ENCODE data around the gene ATAD1. TPM values are rescaled to one million over a fixed set of nuclear protein-coding genes. Genes with fewer than 3 reads are reported as not detected.

Gene ATAD1
- total RNA-seq, 1 donor from 2014 or later, result 45.8 TPM

GRCh38 chr10:87826653-87827052 is 8.6 kb upstream of the ATAD1 start:
- TF ChIP-seq CTCF (IDR thresholded peaks at IDR 0.05; ENCODE audit: unreplicated experiment), result no peak
- H3K27ac Mint-ChIP-seq, result no peak overlapping the region
- no peak overlapping the region for H3K4me3 Mint-ChIP-seq (ENCODE audit: low read depth)
- DNase-seq (ENCODE audit: low spot score, unreplicated experiment), result no peak
- no peaks in the 10 kb centered on the region for H3K27me3 Mint-ChIP-seq
- no peaks in the 10 kb centered on the region for H3K36me3 Mint-ChIP-seq (ENCODE audit: insufficient read depth)
- no peaks in the 10 kb centered on the region for H3K9me3 Mint-ChIP-seq (ENCODE audit: low read depth)
- H3K4me1 Mint-ChIP-seq (ENCODE audit: low read depth), result no peaks in the 10 kb centered on the region

DNA sequence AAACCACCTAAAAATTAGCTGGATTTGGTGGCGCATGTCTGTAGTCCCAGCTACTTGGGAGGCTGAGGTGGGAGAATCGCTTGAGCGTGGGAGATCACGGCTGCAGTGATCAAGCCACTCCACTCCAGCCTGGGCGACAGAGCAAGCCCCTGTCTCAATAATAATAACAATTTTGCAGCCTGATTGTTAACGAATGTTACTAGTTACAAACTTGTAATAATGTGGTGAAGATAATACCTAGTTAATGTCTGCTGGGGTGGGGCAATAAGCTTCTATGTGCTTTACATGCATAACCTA is 1.2 kb upstream of the ATAD1 start:
- TF ChIP-seq CTCF (IDR thresholded peaks at IDR 0.05; ENCODE audit: unreplicated experiment), result no peak
- Mint-ChIP-seq H3K27me3 (no peaks in the 10 kb centered on the region), H3K36me3 (ENCODE audit: insufficient read depth) (peaks cover 2% of the 10 kb centered on the region), H3K4me1 (ENCODE audit: low read depth) (peaks cover 18% of the 10 kb centered on the region), H3K9me3 (ENCODE audit: low read depth) (no peaks in the 10 kb centered on the region), H3K27ac (no peak overlapping the region), H3K4me3 (ENCODE audit: low read depth) (peak overlapping the region; percentile 33)
- DNase-seq (ENCODE audit: low spot score, unreplicated experiment), result no peak

DNA sequence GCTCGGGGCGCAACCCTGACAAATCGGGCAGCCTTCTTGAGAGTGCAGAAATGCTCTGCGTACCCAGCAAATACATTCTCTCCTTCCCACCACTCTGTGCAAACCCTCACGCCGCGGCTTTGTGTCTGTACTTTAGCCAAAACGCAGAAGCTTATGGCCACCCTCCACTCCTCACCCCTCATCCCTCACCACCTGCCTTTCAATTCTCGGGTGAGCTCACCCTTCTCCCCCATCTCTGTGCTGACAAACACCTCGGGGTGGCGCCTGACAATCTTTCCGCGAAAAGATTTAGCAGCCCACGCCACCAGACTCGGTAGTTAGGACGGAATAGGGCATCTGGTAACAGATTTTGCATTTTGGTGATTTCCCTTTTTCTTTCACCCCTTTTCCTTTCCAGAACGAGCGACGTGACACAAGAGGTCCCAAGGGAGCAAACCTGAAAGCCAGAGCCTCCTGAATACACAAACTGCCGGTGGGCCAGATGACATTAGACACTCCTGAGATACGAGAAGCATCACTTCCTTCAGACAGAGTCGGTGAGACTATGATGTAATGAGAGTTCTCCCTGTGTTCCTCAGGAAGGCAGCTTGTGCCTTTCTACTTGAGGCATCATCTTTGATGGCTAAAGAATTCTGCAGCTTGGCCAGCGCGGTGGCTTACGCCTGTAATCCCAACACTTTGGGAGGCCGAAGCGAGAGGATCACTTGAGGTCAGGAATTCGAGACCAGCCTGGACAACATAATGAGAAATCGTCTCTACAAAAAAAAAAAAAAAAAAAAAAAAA is 671 bp upstream of the ATAD1 start:
- H3K27ac Mint-ChIP-seq, result peak overlapping the region; percentile 99
- peaks cover 18% of the 10 kb centered on the region for H3K4me1 Mint-ChIP-seq (ENCODE audit: low read depth)
- no peak for DNase-seq (ENCODE audit: low spot score, unreplicated experiment)
- no peak for TF ChIP-seq CTCF (IDR thresholded peaks at IDR 0.05; ENCODE audit: unreplicated experiment)
- H3K9me3 Mint-ChIP-seq (ENCODE audit: low read depth), result no peaks in the 10 kb centered on the region
- H3K27me3 Mint-ChIP-seq, result no peaks in the 10 kb centered on the region
- peaks cover 2% of the 10 kb centered on the region for H3K36me3 Mint-ChIP-seq (ENCODE audit: insufficient read depth)
- H3K4me3 Mint-ChIP-seq (ENCODE audit: low read depth), result peak overlapping the region; percentile 85

GRCh38 chr10:87816898-87817608 is 973 bp downstream of the ATAD1 start:
- Mint-ChIP-seq H3K4me3 (ENCODE audit: low read depth) (peak overlapping the region; percentile 85), H3K9me3 (ENCODE audit: low read depth) (no peaks in the 10 kb centered on the region), H3K27ac (peak overlapping the region; percentile 99), H3K4me1 (ENCODE audit: low read depth) (peaks cover 18% of the 10 kb centered on the region), H3K27me3 (no peaks in the 10 kb centered on the region), H3K36me3 (ENCODE audit: insufficient read depth) (peaks cover 5% of the 10 kb centered on the region)
- no peak for DNase-seq (ENCODE audit: low spot score, unreplicated experiment)
- no peak for TF ChIP-seq CTCF (IDR thresholded peaks at IDR 0.05; ENCODE audit: unreplicated experiment)

- Mint-ChIP-seq H3K27ac (peak overlapping the region; percentile 99), H3K4me3 (ENCODE audit: low read depth) (peak overlapping the region; percentile 85), H3K9me3 (ENCODE audit: low read depth) (no peaks in the 10 kb centered on the region), H3K27me3 (no peaks in the 10 kb centered on the region), H3K4me1 (ENCODE audit: low read depth) (peaks cover 18% of the 10 kb centered on the region), H3K36me3 (ENCODE audit: insufficient read depth) (peaks cover 12% of the 10 kb centered on the region)
- TF ChIP-seq CTCF (IDR thresholded peaks at IDR 0.05; ENCODE audit: unreplicated experiment), result peak; percentile 39
- DNase-seq (ENCODE audit: low spot score, unreplicated experiment), result no peak
Measured at GRCh38 chr10:87816163-87816897, 1.7 kb downstream of the ATAD1 start.
